ENCODE results near the gene SLC22A14.
"Not testable (repeated sequence)": the region's sequence is repeated elsewhere in the genome, so short reads cannot be mapped to it uniquely, and the experiment has no call there.

DNA sequence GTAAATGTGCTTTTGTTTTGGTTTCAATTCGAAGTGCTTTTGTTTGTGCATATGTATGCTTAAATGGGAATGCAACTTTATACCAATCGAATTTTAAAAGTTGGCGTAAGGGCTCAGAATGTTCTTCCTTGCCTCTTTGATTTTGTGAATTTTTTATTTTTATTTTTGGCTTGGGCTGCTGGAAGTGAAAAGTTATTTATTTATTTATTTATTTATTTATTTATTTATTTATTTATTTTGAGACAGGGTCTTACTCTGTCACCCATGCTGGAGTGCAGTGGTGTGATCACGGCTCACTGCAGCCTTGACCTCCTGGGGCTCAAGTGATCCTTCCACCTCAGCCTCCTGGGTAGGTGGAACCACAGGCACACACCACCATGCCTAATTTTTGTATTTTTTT is 39.3 kb upstream of the SLC22A14 start:
- TF ChIP-seq ZNF274 (IDR thresholded peaks at IDR 0.05; ENCODE audit: low read depth, low read length); SUZ12 (IDR thresholded peaks at IDR 0.05; ENCODE audit: extremely low read depth, insufficient read depth, insufficient read length); YY1 (IDR thresholded peaks at IDR 0.05; ENCODE audit: insufficient read depth, insufficient read length): not testable (repeated sequence)
